ENCODE data around the gene MRC2.

The MRC2 gene

DNA sequence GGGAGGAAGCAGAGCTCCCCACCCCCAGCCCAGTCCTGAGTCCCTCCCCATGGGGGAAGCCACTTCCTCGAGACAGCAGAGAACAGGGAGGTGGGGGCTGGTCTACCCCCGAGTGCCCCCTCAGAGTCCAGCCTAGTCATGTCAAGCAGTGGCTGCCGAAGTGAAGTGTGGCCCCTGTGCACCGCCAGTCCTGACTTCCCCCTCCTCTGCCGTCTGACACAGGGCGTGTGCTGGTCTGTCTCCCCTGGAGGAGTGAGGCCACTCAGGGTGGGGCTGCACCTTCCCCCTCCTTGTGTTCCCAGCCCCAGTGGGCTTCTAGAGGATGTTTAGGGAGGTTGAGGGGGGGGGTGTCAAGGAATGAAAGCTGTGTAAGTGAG, 46.9 kb downstream of the MRC2 start:
- TF ChIP-seq, protein P1, sequence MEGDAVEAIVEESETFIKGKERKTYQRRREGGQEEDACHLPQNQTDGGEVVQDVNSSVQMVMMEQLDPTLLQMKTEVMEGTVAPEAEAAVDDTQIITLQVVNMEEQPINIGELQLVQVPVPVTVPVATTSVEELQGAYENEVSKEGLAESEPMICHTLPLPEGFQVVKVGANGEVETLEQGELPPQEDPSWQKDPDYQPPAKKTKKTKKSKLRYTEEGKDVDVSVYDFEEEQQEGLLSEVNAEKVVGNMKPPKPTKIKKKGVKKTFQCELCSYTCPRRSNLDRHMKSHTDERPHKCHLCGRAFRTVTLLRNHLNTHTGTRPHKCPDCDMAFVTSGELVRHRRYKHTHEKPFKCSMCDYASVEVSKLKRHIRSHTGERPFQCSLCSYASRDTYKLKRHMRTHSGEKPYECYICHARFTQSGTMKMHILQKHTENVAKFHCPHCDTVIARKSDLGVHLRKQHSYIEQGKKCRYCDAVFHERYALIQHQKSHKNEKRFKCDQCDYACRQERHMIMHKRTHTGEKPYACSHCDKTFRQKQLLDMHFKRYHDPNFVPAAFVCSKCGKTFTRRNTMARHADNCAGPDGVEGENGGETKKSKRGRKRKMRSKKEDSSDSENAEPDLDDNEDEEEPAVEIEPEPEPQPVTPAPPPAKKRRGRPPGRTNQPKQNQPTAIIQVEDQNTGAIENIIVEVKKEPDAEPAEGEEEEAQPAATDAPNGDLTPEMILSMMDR (IDR thresholded peaks at IDR 0.05; ENCODE audit: extremely low read depth, insufficient read depth, missing control alignments): no peak
- in situ Hi-C loops (cut with MboI; ENCODE audit: low pct_unique_long_range_greater_than_20kb, low sequenced_read_pairs, unreplicated experiment): no loop called here
- no peak for DNase-seq (ENCODE audit: low spot score)

DNA sequence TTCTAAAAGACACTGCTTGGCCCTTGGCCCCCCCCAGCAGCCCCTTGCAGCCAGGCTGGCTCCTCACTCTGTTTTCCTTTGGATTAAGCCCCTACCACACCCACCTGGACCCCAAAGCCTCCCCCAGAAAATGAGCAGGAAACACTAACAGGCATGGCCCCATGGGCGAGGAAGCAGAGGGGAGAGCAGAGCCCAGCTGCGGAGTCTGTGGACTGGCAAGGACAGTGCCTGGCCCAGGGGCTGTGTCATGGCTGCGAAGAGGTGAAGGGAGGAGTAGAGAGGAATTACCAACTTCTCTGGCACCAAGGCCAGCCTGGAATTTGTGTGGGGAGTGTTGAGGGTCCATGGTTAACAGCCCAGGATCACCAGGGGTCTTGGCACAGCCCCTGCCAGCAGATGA, 47.4 kb downstream of the MRC2 start:
- in situ Hi-C loops (cut with MboI; ENCODE audit: low pct_unique_long_range_greater_than_20kb, low sequenced_read_pairs, unreplicated experiment): no loop called here
- no peak for DNase-seq (ENCODE audit: low spot score)
- TF ChIP-seq, protein P1 (IDR thresholded peaks at IDR 0.05; ENCODE audit: extremely low read depth, insufficient read depth, missing control alignments): no peak

DNA sequence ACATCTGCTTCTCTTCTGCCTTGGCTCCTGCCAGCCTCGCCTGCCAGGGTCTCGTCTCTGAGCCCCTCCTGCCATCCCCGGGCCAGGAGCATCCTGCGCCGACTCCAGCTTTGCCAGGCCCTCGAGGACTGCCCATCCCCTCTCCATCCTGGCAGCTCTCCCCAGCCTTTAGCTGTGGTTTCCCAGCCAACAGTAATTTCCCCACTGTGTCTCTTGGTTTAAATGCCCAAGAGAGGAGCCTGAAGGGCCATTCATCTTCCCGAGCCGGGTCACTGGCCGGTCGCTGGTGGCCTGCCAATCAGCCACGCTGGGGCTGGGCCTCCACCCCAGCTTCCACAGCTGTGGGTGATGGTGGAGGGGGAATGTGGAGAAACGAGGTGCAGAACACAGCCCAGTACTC, 47.8 kb downstream of the MRC2 start:
- in situ Hi-C loops (cut with MboI; ENCODE audit: low pct_unique_long_range_greater_than_20kb, low sequenced_read_pairs, unreplicated experiment): no loop called here
- TF ChIP-seq, protein P1 (IDR thresholded peaks at IDR 0.05; ENCODE audit: extremely low read depth, insufficient read depth, missing control alignments): no peak
- DNase-seq (ENCODE audit: low spot score): no peak

DNA sequence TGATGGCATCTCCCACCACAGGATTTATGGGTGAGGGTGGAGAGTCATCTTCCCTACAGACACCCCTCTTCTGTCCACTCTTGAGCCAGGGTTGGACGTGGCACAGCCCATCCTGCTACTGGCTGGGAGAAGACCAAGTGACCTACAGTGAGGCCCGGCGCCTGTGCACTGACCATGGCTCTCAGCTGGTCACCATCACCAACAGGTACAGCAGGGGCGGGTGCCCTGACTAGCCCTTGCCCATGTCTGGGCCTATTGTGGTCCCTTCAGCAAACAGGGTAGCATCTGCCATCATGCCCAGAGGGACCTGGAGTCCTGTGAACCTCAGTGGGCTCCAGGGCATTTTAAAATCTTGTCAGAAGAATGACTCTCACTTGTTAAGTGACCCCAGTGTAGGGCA, 48.2 kb downstream of the MRC2 start:
- no peak for DNase-seq (ENCODE audit: low spot score)
- in situ Hi-C loops (cut with MboI; ENCODE audit: low pct_unique_long_range_greater_than_20kb, low sequenced_read_pairs, unreplicated experiment): no loop called here
- TF ChIP-seq, protein P1 (IDR thresholded peaks at IDR 0.05; ENCODE audit: extremely low read depth, insufficient read depth, missing control alignments): no peak

DNA sequence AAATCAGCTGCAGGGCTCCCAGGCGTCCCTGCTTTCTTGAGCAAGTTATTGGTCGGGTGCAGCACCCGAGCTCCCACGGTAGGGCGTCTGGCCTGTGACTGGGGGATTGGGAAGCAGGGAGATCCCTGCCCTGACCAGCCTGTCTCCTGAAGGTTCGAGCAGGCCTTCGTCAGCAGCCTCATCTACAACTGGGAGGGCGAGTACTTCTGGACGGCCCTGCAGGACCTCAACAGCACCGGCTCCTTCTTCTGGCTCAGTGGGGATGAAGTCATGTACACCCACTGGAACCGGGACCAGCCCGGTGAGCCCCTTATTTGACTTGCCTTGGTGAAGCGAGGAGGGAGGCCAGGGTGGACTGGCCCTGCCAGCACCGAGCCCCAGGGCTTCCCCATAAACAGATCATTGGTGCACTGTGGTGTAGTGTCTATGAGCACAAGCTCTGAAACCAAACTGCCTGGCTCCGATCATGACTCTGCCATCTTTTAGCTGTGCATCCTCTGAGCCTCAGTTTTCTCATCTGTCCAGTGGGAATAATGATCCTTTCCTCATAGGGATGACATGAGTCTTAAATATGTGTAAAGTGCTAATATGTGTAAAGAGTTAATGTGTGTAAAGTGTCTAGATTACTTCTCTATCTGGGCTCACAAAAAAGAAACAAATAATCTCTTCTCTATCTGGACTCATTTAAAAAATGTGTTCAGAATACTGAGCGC, 48.9 kb downstream of the MRC2 start:
- DNase-seq (ENCODE audit: low spot score): no peak
- in situ Hi-C loops (cut with MboI; ENCODE audit: low pct_unique_long_range_greater_than_20kb, low sequenced_read_pairs, unreplicated experiment): no loop called here

DNA sequence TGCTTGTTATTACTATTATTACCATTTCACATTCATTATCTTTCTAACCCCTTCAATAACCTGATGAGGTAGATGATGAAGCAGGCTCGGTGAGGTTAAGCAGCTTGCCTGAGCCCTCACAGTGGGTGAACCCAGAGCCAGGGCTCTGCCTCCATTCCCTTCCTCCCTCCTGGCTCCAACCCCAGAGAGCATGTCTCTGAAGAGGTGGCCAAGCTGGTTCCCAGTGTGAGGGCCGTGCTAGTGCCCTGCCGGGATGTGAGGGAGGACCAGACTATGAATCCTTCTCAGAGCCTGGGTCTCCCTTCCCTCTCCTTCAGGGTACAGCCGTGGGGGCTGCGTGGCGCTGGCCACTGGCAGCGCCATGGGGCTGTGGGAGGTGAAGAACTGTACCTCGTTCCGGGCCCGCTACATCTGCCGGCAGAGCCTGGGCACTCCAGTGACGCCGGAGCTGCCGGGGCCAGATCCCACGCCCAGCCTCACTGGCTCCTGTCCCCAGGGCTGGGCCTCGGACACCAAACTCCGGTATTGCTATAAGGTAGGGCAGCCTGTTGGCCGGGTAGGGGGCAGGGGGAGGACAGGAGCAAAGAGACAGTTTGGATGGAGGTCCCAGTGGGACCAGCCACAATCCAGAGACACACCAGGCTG, 49.6 kb downstream of the MRC2 start:
- no peak for DNase-seq (ENCODE audit: low spot score)
- in situ Hi-C loops (cut with MboI; ENCODE audit: low pct_unique_long_range_greater_than_20kb, low sequenced_read_pairs, unreplicated experiment): no loop called here
- TF ChIP-seq, protein P1 (IDR thresholded peaks at IDR 0.05; ENCODE audit: extremely low read depth, insufficient read depth, missing control alignments): no peak

More for the DNA sequence above, 48.9 kb downstream of the MRC2 start:
- TF ChIP-seq, protein P1 (IDR thresholded peaks at IDR 0.05; ENCODE audit: extremely low read depth, insufficient read depth, missing control alignments): no peak
